CD4-positive, alpha-beta T cell (primary cell): ENCODE results near the gene SUPT16H. TPM values are rescaled to one million over a fixed set of nuclear protein-coding genes. Genes with fewer than 3 reads are reported as not detected.

Experiments used
- ATAC-seq: fragments of 200-7000 bp; cut with Tn5 transposase; one replicate; pipeline ENCODE4 v1.10.0; 2022; ENCODE audit warnings: mild to moderate bottlenecking; ENCODE audit not compliant: poor library complexity
- CTCF ChIA-PET: fragments of 350-600 bp; sonication (Branson Sonifier 250); formaldehyde crosslinking; loops from one replicate; lab custom pipeline; 2021; ENCODE audit warnings: antibody characterized with exemption, inconsistent platforms; lab: Charles Lee
- POLR2A ChIA-PET: fragments of 350-600 bp; sonication (Branson Sonifier 250); formaldehyde crosslinking; loops from one replicate; lab custom pipeline; 2021; ENCODE audit warnings: antibody characterized with exemption, inconsistent platforms; lab: Charles Lee
- DNase-seq, 14 experiments: peaks; one replicate each; pipeline ENCODE4 v3.0.0-alpha.2; 2013 to 2020; ENCODE audit warnings: mixed read lengths in 2 of 14
- H3K27ac ChIP-seq, 2 donors: one replicate each; pipeline versions ENCODE4 v1.5.1 to v1.7.0; 2013; ENCODE audit warnings: low read length in 2 of 2, low read depth in 1 of 2, mild to moderate bottlenecking in 1 of 2
- H3K27me3 ChIP-seq, 2 experiments: 1 replicate in 1 of 2; 2 replicates in 1 of 2; pipeline versions ENCODE4 v1.6.1 to v1.7.0; 2013; ENCODE audit warnings: low read length in 2 of 2, control low read depth in 1 of 2, mild to moderate bottlenecking in 1 of 2, moderate library complexity in 1 of 2; ENCODE audit not compliant: insufficient read depth in 2 of 2, control insufficient read depth in 1 of 2
- H3K36me3 ChIP-seq: one replicate; pipeline ENCODE4 v1.6.1; 2013; ENCODE audit warnings: low read length, control low read depth; ENCODE audit not compliant: insufficient read depth
- H3K4me1 ChIP-seq: one replicate; pipeline ENCODE4 v1.6.1; 2013; ENCODE audit warnings: low read length, control low read depth; ENCODE audit not compliant: insufficient read depth
- H3K4me3 ChIP-seq: one replicate; pipeline ENCODE4 v1.5.1; 2013; ENCODE audit warnings: mild to moderate bottlenecking, low read length, moderate library complexity
- H3K9me3 ChIP-seq, 2 experiments: 1 replicate in 1 of 2; 2 replicates in 1 of 2; pipeline versions ENCODE4 v1.6.1 to v1.7.0; 2013; ENCODE audit warnings: low read length in 2 of 2, mild to moderate bottlenecking in 2 of 2, control low read depth in 1 of 2, moderate library complexity in 1 of 2; ENCODE audit not compliant: control insufficient read depth in 1 of 2, insufficient read depth in 1 of 2
- H3K27ac Mint-ChIP-seq: one replicate; pipeline ENCODE4 v1.8.0; 2020; ENCODE audit warnings: mixed read lengths
- H3K27me3 Mint-ChIP-seq: one replicate; pipeline ENCODE4 v1.8.0; 2021; ENCODE audit warnings: mixed read lengths
- H3K36me3 Mint-ChIP-seq: one replicate; pipeline ENCODE4 v1.8.0; 2021; ENCODE audit warnings: low read depth, mixed read lengths
- H3K4me1 Mint-ChIP-seq: one replicate; pipeline ENCODE4 v1.8.0; 2021; ENCODE audit warnings: low read depth, mixed read lengths
- H3K4me3 Mint-ChIP-seq: one replicate; pipeline ENCODE4 v1.8.0; 2020; ENCODE audit warnings: mild to moderate bottlenecking, mixed read lengths
- H3K9me3 Mint-ChIP-seq: one replicate; pipeline ENCODE4 v1.8.0; 2020; ENCODE audit warnings: mixed read lengths
- CTCF ChIP-seq: fragments of 200-600 bp; IDR thresholded peaks from one replicate; pipeline ENCODE4 v1.8.0; 2022; ENCODE audit warnings: antibody characterized with exemption, mild to moderate bottlenecking
- intact Hi-C, 2 experiments: fragments of 100-400 bp; cut with DNase I in 1 of 2; cut with micrococcal nuclease in 1 of 2; formaldehyde crosslinking; loops; one replicate each; pipeline versions ENCODE4 v1.15.1 to v1.9.0; 2023 to 2025; cut with DNase I, micrococcal nuclease
- total RNA-seq, 174 experiments: library from RNA in 2 of 174; stranded (reverse) in 2 of 174; gene quantifications; one replicate each; pipeline ENCODE4 v1.2.3 and lab custom pipeline; 2021 to 2026

Gene SUPT16H
- total RNA-seq, 2 experiments from 2014 or later: 47.8 to 50.8 TPM

DNA sequence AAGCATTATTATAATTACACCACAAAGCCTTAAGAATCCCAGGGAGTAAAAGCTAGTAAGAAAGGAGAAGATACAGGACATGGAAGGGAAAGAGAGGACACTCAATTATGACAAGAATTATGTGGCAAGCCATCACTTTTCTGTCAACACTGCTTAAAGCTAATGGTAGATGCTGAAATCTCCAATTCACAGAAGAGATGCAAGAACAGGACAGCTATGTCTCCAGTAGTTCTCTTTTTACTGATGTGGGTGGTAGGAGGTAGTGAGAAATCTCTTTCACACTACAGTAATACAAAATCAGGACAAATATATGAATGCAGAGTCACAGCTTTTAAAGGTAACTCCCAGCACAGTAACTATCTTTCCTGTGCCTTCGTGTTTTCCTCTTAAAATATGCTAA lies 42.9 kb upstream of the SUPT16H start:
- intact Hi-C loops: no loop called here
- Mint-ChIP-seq H3K27ac (no peak overlapping the region), H3K36me3 (peaks cover 95% of the 10 kb centered on the region)

GRCh38 chr14:21419528-21419927 lies 35.7 kb upstream of the SUPT16H start:
- Mint-ChIP-seq H3K4me1 (no peaks in the 10 kb centered on the region), H3K9me3 (no peaks in the 10 kb centered on the region), H3K27me3 (no peaks in the 10 kb centered on the region), H3K36me3 (peaks cover 84% of the 10 kb centered on the region), H3K27ac (no peak overlapping the region), H3K4me3 (no peak overlapping the region)
- Histone ChIP-seq H3K36me3 (peaks cover 78% of the 10 kb centered on the region), H3K9me3 (no peaks in the 10 kb centered on the region), H3K4me3 (no peak overlapping the region), H3K4me1 (no peaks in the 10 kb centered on the region), H3K27ac (no peak overlapping the region), H3K27me3 (no peaks in the 10 kb centered on the region)
- TF ChIP-seq CTCF: no peak
- ATAC-seq: no peak
- intact Hi-C loops: no loop called here
- CTCF ChIA-PET: no interaction called here
- DNase-seq: no peak
- POLR2A ChIA-PET: no interaction called here

More for the DNA sequence above, 42.9 kb upstream of the SUPT16H start:
- Mint-ChIP-seq H3K27me3 (no peaks in the 10 kb centered on the region), H3K4me3 (no peak overlapping the region), H3K9me3 (no peaks in the 10 kb centered on the region), H3K4me1 (peaks cover 3% of the 10 kb centered on the region)
- ChIA-PET POLR2A (interaction anchor here (0.6 kb wide), 1 partner anchor 36 kb away, joined by 4 read pairs; no protein-coding TSS in a partner anchor), CTCF (interaction anchor here (1.6 to 1.8 kb wide), 2 partner anchors 11 to 50 kb away, joined by 4 to 6 read pairs; partner anchors contain the start of genes RAB2B and TOX4)
- Histone ChIP-seq H3K4me3 (no peak overlapping the region), H3K36me3 (peaks cover 96% of the 10 kb centered on the region), H3K4me1 (peaks cover 5% of the 10 kb centered on the region), H3K9me3 (no peaks in the 10 kb centered on the region), H3K27ac (no peak overlapping the region), H3K27me3 (no peaks in the 10 kb centered on the region)
- ATAC-seq: no peak
- DNase-seq: no peak
- TF ChIP-seq CTCF: no peak

DNA sequence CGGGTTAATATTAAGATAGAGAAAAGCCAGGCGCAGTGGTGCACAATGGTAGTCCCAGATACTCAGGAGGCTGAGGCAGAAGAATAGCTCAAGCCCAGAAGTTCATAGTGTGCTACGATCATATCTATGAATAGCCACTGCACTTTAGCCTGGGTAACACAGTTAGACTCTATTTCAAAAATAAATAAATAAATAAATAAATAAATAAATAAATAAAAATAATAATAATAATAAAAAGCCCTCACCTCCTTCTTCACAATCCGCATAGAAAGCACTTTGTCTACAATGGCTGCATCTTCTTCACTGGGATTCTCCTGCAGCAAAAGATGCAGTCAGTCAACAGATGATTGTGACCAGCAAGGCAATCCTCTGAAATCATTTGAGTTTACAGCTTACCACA lies 31.5 kb upstream of the SUPT16H start:
- DNase-seq: no peak
- no peak for TF ChIP-seq CTCF
- peaks cover 87% of the 10 kb centered on the region for H3K36me3 Mint-ChIP-seq
- intact Hi-C loops: no loop called here
- ChIA-PET CTCF (no interaction called here), POLR2A (no interaction called here)
- no peaks in the 10 kb centered on the region for H3K9me3 Mint-ChIP-seq
- Histone ChIP-seq H3K9me3 (no peaks in the 10 kb centered on the region), H3K27ac (no peak overlapping the region), H3K4me1 (no peaks in the 10 kb centered on the region), H3K36me3 (peaks cover 78% of the 10 kb centered on the region), H3K4me3 (no peak overlapping the region), H3K27me3 (no peaks in the 10 kb centered on the region)
- no peaks in the 10 kb centered on the region for H3K4me1 Mint-ChIP-seq
- ATAC-seq: no peak
- no peak overlapping the region for H3K4me3 Mint-ChIP-seq
- H3K27me3 Mint-ChIP-seq: no peaks in the 10 kb centered on the region
- no peak overlapping the region for H3K27ac Mint-ChIP-seq
